D721Med (cell line): Measurements from ENCODE around the gene BICDL1.

Source experiments
- DNase-seq: peaks from one replicate; pipeline ENCODE4 v3.0.0; 2011; ENCODE audit warnings: low spot score; ENCODE audit not compliant: insufficient read length
- FAIRE-seq: peaks from 2 replicates; lab custom pipeline; 2011; peaks lifted over from hg19 to GRCh38; lab: Jason Lieb, UNC
- CTCF ChIP-seq: IDR thresholded peaks from 2 replicates; pipeline ENCODE4 v1.5.1; 2012; ENCODE audit warnings: mild to moderate bottlenecking, control low read depth; ENCODE audit not compliant: insufficient read depth; ENCODE audit errors: missing control alignments

BICDL1 gene

GRCh38 chr12:119989731-119990381 is 820 bp downstream of the BICDL1 start:
- FAIRE-seq (no peak), DNase-seq (no peak)
- no peak for TF ChIP-seq CTCF

DNA sequence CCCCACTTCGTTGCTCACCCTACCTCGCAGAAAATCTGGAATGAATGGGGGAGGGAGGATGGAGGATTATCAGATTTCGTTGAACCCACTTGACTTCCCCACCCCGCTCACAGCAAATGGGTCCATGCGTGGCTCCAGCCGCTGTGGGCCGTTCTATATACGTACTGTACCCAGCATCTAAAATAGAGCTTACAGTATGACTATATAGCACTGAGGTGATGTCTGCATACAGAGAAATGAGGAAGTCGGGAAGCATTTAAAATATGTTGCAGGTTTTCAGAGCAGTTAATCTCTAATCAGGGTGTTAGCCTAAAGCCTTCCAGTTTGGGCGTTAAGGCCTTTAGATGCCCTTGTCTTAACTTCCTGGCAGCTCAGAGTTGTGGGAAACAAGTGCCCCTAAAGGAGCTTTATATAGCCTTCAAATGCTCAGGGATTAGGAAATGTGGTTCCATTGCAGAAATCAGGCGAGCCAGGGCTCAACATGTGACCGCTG is 1.4 kb downstream of the BICDL1 start:
- FAIRE-seq (no peak), DNase-seq (no peak)
- TF ChIP-seq CTCF: no peak

DNA sequence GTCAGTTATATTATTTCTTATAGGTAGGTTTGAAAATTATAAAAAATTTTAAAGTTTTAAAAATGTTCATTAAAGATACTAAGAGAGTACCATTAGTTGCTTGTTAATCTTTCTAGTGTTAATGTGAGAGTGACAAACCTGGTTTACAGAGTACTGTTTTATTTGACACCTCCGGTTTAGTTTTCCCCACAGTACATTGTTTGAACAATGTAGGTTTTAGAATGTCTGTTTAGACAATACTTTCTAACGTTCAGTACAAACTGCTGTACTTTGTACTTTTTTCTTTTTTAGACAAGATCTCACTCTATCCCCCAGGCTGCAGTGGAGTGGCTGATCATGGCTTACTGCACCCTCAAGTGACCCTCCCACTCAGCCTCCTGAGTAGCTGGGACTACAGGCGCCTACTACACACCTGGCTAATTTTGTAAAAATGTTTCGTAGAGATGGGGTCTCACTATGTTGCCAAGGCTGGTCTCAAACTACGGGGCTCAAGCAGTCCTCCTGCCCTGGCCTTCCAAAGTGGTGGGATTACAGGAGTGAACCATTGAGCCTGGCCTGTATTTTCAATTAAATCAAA is 3.2 kb downstream of the BICDL1 start:
- DNase-seq: no peak
- FAIRE-seq: no peak
- no peak for TF ChIP-seq CTCF

- FAIRE-seq (no peak), DNase-seq (no peak)
These were observed 6.0 kb downstream of the BICDL1 start for GRCh38 chr12:119994892-119995658.

GRCh38 chr12:119996417-119996816 is 7.4 kb downstream of the BICDL1 start:
- no peak for FAIRE-seq
- TF ChIP-seq CTCF: no peak
- DNase-seq: no peak

More at GRCh38 chr12:119994892-119995658, 6.0 kb downstream of the BICDL1 start:
- TF ChIP-seq CTCF: no peak

DNA sequence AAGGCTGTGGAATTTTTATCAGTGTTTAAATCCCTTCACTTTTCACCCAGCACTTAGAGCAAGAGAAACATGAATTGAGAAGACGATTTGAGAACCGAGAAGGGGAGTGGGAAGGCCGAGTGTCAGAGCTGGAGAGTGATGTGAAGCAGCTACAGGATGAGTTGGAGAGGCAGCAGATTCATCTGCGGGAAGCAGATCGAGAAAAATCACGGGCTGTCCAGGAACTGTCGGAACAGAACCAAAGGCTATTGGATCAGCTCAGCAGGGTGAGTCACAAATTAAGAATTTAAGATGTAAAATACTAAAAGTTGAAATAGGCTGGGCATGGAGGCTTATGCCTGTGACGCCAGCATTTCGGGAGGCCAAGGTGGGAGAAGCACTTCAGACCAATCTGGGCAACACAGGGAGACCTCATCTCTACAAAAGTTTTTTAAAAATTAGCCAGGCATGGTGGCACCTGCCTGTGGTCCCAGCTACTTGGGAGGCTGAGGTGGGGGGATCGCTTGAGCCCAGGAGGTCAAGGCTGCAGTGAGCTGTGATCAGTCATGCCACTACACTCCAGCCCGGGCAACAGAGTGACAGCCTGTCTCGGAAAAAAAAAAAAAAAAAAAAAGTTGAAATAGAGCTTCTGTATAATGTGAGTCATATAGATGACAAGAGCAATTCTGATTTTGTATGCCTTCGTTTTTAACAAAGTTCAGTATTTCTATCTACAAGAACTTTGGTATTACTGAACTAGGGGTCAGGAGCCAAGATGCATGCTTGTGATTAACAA is 9.6 kb downstream of the BICDL1 start:
- FAIRE-seq: no peak
- no peak for TF ChIP-seq CTCF
- DNase-seq: no peak
